ENCODE data around the gene RAD50. TPM values are rescaled to one million over a fixed set of nuclear protein-coding genes. Genes with fewer than 3 reads are reported as not detected.
"Not testable (repeated sequence)": the region's sequence is repeated elsewhere in the genome, so short reads cannot be mapped to it uniquely, and the experiment has no call there.

The RAD50 gene
- total RNA-seq, 4 donors from 2014 or later, result 24.0 to 39.9 (median 29.3) TPM

DNA sequence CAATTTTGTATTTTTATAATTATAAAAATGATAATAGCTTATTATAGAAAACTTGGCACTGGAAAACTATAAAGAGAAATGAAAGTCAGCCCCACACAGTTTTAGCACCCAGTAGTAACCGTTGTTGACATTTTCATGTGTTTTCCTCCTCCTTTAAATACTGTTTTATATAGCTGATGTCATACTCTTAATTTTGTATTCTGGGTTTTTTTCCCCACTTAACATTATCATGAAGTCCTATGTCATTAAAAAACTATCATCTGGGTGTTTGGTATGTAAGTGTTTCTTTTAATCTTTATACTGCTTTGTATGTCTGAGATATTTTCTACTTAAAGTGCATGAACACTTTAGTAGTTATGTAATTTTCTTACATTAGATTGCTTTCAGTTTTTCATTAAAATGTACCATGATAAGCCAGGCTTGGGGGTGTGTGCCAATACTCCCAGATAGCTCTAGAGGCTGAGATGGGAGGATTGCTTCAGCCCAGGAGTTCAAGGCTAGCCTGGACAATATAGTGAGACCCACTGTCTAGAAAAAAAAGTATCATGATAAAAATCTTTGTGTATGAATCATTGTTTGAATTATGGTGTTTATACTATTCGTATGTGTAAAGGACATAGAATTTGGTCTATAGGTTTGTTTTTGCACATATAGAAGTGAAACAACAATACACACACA, 2.7 kb downstream of the RAD50 start:
- peaks cover 0 to 9% (median 3%) of the 10 kb centered on the region in 4 donors for H3K9me3 ChIP-seq
- peaks cover 15 to 31% (median 30%) of the 10 kb centered on the region in 4 donors for H3K4me1 ChIP-seq
- 86% methylated on average over 2 of the region's 2 CpGs for WGBS
- H3K27me3 ChIP-seq, result peaks cover 0 to 4% (median 0%) of the 10 kb centered on the region in 4 donors
- H3K36me3 ChIP-seq, result peaks cover under 1 to 45% (median 23%) of the 10 kb centered on the region in 4 donors
- no peak overlapping the region for H3K27ac ChIP-seq (replicated peaks in 1 of 4)
- DNase-seq (ENCODE audit: extremely low spot score), result no peak
- no peak for TF ChIP-seq POLR2A (IDR thresholded peaks at IDR 0.05; ENCODE audit: low read depth)
- TF ChIP-seq EP300 (IDR thresholded peaks at IDR 0.05), result no peak
- TF ChIP-seq, protein P1, sequence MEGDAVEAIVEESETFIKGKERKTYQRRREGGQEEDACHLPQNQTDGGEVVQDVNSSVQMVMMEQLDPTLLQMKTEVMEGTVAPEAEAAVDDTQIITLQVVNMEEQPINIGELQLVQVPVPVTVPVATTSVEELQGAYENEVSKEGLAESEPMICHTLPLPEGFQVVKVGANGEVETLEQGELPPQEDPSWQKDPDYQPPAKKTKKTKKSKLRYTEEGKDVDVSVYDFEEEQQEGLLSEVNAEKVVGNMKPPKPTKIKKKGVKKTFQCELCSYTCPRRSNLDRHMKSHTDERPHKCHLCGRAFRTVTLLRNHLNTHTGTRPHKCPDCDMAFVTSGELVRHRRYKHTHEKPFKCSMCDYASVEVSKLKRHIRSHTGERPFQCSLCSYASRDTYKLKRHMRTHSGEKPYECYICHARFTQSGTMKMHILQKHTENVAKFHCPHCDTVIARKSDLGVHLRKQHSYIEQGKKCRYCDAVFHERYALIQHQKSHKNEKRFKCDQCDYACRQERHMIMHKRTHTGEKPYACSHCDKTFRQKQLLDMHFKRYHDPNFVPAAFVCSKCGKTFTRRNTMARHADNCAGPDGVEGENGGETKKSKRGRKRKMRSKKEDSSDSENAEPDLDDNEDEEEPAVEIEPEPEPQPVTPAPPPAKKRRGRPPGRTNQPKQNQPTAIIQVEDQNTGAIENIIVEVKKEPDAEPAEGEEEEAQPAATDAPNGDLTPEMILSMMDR (IDR thresholded peaks at IDR 0.05), result no peak
- no peak for TF ChIP-seq POLR2AphosphoS5 (IDR thresholded peaks at IDR 0.05)
- intact Hi-C loops (cut with DNase I), result loop anchor here (5.0 kb wide), 1 partner anchor 172 kb away; no protein-coding TSS in a partner anchor
- no peak overlapping the region for H3K4me3 ChIP-seq

DNA sequence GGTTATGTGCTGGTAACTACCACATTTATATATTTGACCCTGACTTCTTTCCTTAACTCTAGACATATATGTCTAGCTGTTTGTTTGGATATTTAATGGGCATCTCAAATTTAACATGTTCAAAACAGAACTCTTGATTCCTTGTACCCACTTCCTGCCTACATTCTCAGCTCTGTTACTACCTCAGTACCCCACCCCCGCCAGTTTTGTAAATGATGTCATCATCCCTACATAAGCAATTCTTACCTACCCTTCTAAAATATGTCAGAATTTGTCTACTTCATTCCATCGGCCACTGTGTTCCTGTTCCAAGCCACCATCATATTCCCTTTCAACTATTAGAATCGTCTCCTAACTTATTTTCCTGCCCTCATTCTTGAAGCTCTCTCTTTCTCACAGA, 4.8 kb downstream of the RAD50 start:
- Histone ChIP-seq H3K36me3 (peaks cover 6 to 66% (median 34%) of the 10 kb centered on the region in 4 donors), H3K27ac (replicated peaks in 1 of 4) (no peak overlapping the region), H3K27me3 (peaks cover 0 to 3% (median 0%) of the 10 kb centered on the region in 4 donors), H3K4me1 (peaks cover 11 to 25% (median 24%) of the 10 kb centered on the region in 4 donors), H3K4me3 (no peak overlapping the region), H3K9me3 (peaks cover 0 to 14% (median 5%) of the 10 kb centered on the region in 4 donors)
- no peak for DNase-seq (ENCODE audit: extremely low spot score)
- WGBS, result 99% methylated on average over 3 of the region's 3 CpGs
- intact Hi-C loops (cut with DNase I), result no loop called here
- no peak for TF ChIP-seq POLR2A (IDR thresholded peaks at IDR 0.05; ENCODE audit: low read depth)
- no peak for TF ChIP-seq POLR2AphosphoS5 (IDR thresholded peaks at IDR 0.05)
- TF ChIP-seq, protein P1 (IDR thresholded peaks at IDR 0.05), result no peak

DNA sequence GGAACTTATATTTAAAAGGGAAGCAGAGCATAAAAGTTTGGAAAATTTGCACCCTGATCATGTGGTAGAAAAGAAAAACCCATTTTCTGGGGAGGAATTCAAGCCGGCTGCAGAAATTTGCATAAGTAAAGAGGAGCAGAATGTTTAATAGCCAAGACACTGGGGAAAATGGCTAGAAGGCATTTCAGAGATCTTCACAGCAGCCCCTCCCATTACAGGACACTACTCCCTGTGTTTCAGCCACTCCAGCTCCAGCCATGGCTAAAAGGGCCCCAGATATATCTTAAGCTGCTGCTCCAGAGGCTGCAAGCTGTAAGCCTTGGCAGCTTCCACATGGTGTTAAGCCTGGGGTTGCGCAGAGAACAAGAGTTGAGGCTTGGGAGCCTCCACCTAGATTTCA, 7.8 kb downstream of the RAD50 start:
- Histone ChIP-seq H3K36me3 (peaks cover 6 to 79% (median 34%) of the 10 kb centered on the region in 4 donors), H3K9me3 (peaks cover 0 to 14% (median 5%) of the 10 kb centered on the region in 4 donors)
- 98% methylated on average over 2 of the region's 2 CpGs for WGBS
- H3K27ac ChIP-seq (replicated peaks in 1 of 4); DNase-seq (ENCODE audit: extremely low spot score); H3K27me3 ChIP-seq; H3K4me1 ChIP-seq; intact Hi-C loops (cut with DNase I); H3K4me3 ChIP-seq: not testable (repeated sequence)

DNA sequence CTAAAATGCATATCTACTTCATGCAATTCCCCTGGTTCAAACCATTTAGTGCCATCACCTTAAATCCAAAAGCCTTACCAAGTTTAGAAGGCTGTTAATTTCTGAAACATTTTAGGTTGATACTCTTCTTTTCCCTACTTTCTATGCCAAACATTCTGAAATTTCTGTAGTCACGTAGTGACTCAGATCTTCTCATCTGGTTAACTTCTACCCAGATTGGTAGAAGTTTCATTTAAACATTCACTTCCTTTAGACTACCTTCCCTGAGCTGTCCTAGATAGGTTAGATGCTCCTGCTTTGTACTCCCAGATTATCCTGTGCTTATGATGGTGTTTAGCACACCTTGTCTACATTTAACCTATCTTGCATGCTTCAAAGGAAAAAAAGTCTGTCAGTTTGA, 9.9 kb downstream of the RAD50 start:
- Histone ChIP-seq H3K27ac (replicated peaks in 1 of 4) (no peak overlapping the region), H3K27me3 (no peaks in the 10 kb centered on the region), H3K9me3 (peaks cover 0 to 14% (median 5%) of the 10 kb centered on the region in 4 donors), H3K4me3 (no peak overlapping the region), H3K4me1 (no peaks in the 10 kb centered on the region), H3K36me3 (peaks cover 6 to 60% (median 21%) of the 10 kb centered on the region in 4 donors)
- intact Hi-C loops (cut with DNase I), result no loop called here
- TF ChIP-seq POLR2A (IDR thresholded peaks at IDR 0.05; ENCODE audit: low read depth) (no peak), EP300 (IDR thresholded peaks at IDR 0.05) (no peak), POLR2AphosphoS5 (IDR thresholded peaks at IDR 0.05) (no peak)
- TF ChIP-seq, protein P1 (IDR thresholded peaks at IDR 0.05), result no peak
- no peak for DNase-seq (ENCODE audit: extremely low spot score)
- WGBS, result 83% methylated on average over 1 of the region's 1 CpG

DNA sequence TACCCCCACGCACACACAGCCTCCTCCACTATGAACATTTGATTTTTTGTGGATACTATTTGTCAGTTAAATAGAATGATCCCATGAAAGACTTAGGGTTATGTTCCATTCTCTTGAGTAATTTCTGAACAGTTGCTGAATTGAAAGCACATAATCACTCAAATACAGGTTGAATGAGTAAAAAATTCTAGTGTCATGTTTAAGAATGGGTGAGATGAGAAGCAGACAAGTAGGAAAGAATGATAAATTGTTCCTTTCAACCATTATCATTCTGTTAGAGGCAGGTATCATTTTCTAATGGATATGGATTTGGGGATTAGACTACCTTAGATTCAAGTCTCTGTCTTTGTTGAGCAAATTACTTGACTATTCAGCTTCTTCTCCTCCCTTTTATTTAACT, 19.3 kb downstream of the RAD50 start:
- Histone ChIP-seq H3K4me1 (no peaks in the 10 kb centered on the region), H3K36me3 (peaks cover 33 to 81% (median 45%) of the 10 kb centered on the region in 4 donors), H3K27me3 (no peaks in the 10 kb centered on the region), H3K27ac (replicated peaks in 1 of 4) (no peak overlapping the region), H3K9me3 (no peaks in the 10 kb centered on the region), H3K4me3 (no peak overlapping the region)
- TF ChIP-seq, protein P1 (IDR thresholded peaks at IDR 0.05), result no peak
- TF ChIP-seq POLR2A (IDR thresholded peaks at IDR 0.05; ENCODE audit: low read depth), result no peak
- TF ChIP-seq EP300 (IDR thresholded peaks at IDR 0.05), result no peak
- TF ChIP-seq POLR2AphosphoS5 (IDR thresholded peaks at IDR 0.05), result no peak
- 97% methylated on average over 1 of the region's 1 CpG for WGBS
- no peak for DNase-seq (ENCODE audit: extremely low spot score)
- intact Hi-C loops (cut with DNase I), result no loop called here

DNA sequence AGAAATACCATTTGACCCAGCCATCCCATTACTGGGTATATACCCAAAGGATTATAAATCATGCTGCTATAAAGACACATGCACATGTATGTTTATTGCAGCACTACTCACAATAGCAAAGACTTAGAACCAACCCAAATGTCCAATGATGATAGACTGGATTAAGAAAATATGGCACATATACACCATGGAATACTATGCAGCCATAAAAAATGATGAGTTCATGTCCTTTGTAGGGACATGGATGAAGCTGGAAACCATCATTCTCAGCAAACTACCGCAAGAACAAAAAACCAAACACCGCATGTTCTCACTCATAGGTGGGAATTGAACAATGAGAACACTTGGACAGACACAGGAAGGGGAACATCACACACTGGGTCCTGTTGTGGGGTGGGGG, 27.8 kb downstream of the RAD50 start:
- H3K27me3 ChIP-seq; H3K4me3 ChIP-seq; H3K27ac ChIP-seq (replicated peaks in 1 of 4); H3K9me3 ChIP-seq; H3K4me1 ChIP-seq; DNase-seq (ENCODE audit: extremely low spot score); intact Hi-C loops (cut with DNase I): not testable (repeated sequence)
- 67% methylated on average over 1 of the region's 2 CpGs for WGBS
- peaks cover 30 to 82% (median 56%) of the 10 kb centered on the region in 4 donors for H3K36me3 ChIP-seq

Measured in esophagus muscularis mucosa (tissue), 4 donors.